SK-N-SH (cell line): Measurements from ENCODE around the gene UBR7. TPM values are rescaled to one million over a fixed set of nuclear protein-coding genes. Genes with fewer than 3 reads are reported as not detected.

Source experiments
- CTCF ChIA-PET: fragments of 300-600, 350-600 bp; formaldehyde crosslinking; extraction: SDS; loops from one replicate; lab custom pipeline; 2021; lab: Yijun Ruan, JAX
- POLR2A ChIA-PET: fragments of 350-600 bp; sonication (Branson Sonifier 250); formaldehyde crosslinking; extraction: SDS; loops from one replicate; lab custom pipeline; 2020; ENCODE audit warnings: antibody characterized with exemption, inconsistent platforms; lab: Yijun Ruan, JAX
- DNase-seq: peaks from one replicate; pipeline ENCODE4 v3.0.0; 2012
- H2AFZ ChIP-seq: fragments of 200-600 bp; sonication (generic); 2 replicates; pipeline ENCODE4 v1.8.1; 2016; ENCODE audit warnings: antibody characterized with exemption, mild to moderate bottlenecking, low read depth
- H3F3A ChIP-seq: fragments of 200-600 bp; sonication (generic); replicated peaks from 2 replicates; pipeline ENCODE3; 2016; ENCODE audit warnings: antibody characterized with exemption, mild to moderate bottlenecking; ENCODE audit not compliant: insufficient read depth
- H3K27ac ChIP-seq, 2 experiments: fragments of 200-500 bp in 1 of 2; fragments of 200-600 bp in 1 of 2; sonication (Bioruptor generic) in 1 of 2; sonication (generic), shearing (Covaris generic) in 1 of 2; 2 replicates each; pipeline versions ENCODE4 v1.5.1 to v1.6.1; 2014 to 2016; ENCODE audit warnings: low read depth in 2 of 2, inconsistent platforms in 1 of 2, low read length in 1 of 2, mild to moderate bottlenecking in 1 of 2, mixed read lengths in 1 of 2
- H3K27me3 ChIP-seq: fragments of 200-600 bp; sonication (generic), shearing (Covaris generic); 2 replicates; pipeline ENCODE4 v1.6.1; 2016; ENCODE audit warnings: mixed run types; ENCODE audit not compliant: insufficient read depth
- H3K36me3 ChIP-seq, 2 experiments: fragments of 200-500 bp in 1 of 2; fragments of 200-600 bp in 1 of 2; sonication (Bioruptor generic) in 1 of 2; sonication (generic) in 1 of 2; replicated peaks in 1 of 2; 2 replicates each; pipeline versions ENCODE3 to v1.5.1; 2014 to 2016; ENCODE audit warnings: low read length in 1 of 2, mild to moderate bottlenecking in 1 of 2; ENCODE audit not compliant: insufficient read depth in 2 of 2, control insufficient read depth in 1 of 2
- H3K4me1 ChIP-seq, 2 experiments: fragments of 200-500 bp in 1 of 2; fragments of 200-600 bp in 1 of 2; sonication (Bioruptor generic) in 1 of 2; sonication (generic), shearing (Covaris generic) in 1 of 2; 2 replicates each; pipeline versions ENCODE4 v1.5.1 to v1.6.1; 2014 to 2016; ENCODE audit warnings: low read depth in 1 of 2, low read length in 1 of 2, mixed run types in 1 of 2; ENCODE audit not compliant: insufficient read depth in 2 of 2, control insufficient read depth in 1 of 2
- H3K4me2 ChIP-seq: fragments of 200-600 bp; sonication (generic), shearing (Covaris generic); 2 replicates; pipeline ENCODE4 v1.6.1; 2017; ENCODE audit warnings: mixed run types
- H3K4me3 ChIP-seq, 2 experiments: fragments of 200-500 bp in 1 of 2; fragments of 200-600 bp in 1 of 2; sonication (Bioruptor generic) in 1 of 2; sonication (generic), shearing (Covaris generic) in 1 of 2; 2 replicates each; pipeline versions ENCODE4 v1.5.1 to v1.8.1; 2014 to 2016; ENCODE audit warnings: low read depth in 2 of 2, inconsistent platforms in 1 of 2, low read length in 1 of 2, mild to moderate bottlenecking in 1 of 2, mixed read lengths in 1 of 2, moderate library complexity in 1 of 2
- H3K79me2 ChIP-seq: fragments of 200-600 bp; sonication (generic); 2 replicates; pipeline ENCODE4 v1.8.1; 2017; ENCODE audit warnings: mild to moderate bottlenecking; ENCODE audit not compliant: insufficient read depth
- H3K9ac ChIP-seq: fragments of 200-600 bp; sonication (generic); 2 replicates; pipeline ENCODE4 v1.6.1; 2017; ENCODE audit warnings: mixed run types
- H3K9me2 ChIP-seq: fragments of 200-600 bp; sonication (generic); 2 replicates; pipeline ENCODE4 v1.6.1; 2017; ENCODE audit warnings: mixed run types
- H3K9me3 ChIP-seq: fragments of 200-600 bp; sonication (generic); 2 replicates; pipeline ENCODE4 v1.6.1; 2017; ENCODE audit warnings: mixed run types, mild to moderate bottlenecking, moderate library complexity
- H4K20me1 ChIP-seq: fragments of 200-600 bp; sonication (generic); 2 replicates; pipeline ENCODE4 v1.6.1; 2017; ENCODE audit warnings: mild to moderate bottlenecking, mixed run types; ENCODE audit not compliant: insufficient read depth
- CHD2 ChIP-seq: fragments of 150-350 bp; IDR thresholded peaks from 2 replicates; pipeline ENCODE4 v1.6.1; 2018; ENCODE audit warnings: low read length; ENCODE audit not compliant: partially characterized antibody
- CTCF ChIP-seq: fragments of 200-600 bp; sonication (generic); IDR thresholded peaks from 2 replicates; pipeline ENCODE4 v1.6.1; 2017; ENCODE audit warnings: antibody characterized with exemption, mild to moderate bottlenecking, moderate library complexity
- ELF1 ChIP-seq: IDR thresholded peaks from 2 replicates; pipeline ENCODE4 v1.4.0; 2012
- GABPA ChIP-seq: IDR thresholded peaks from 2 replicates; pipeline ENCODE4 v1.4.0; 2012; ENCODE audit warnings: low read depth, mild to moderate bottlenecking
- GATA2 ChIP-seq: sonication (generic); formaldehyde crosslinking; IDR thresholded peaks from 2 replicates; pipeline ENCODE4 v1.5.0; 2020; ENCODE audit warnings: mild to moderate bottlenecking, missing genetic modification reagents
- IRF3 ChIP-seq: fragments of 150-350 bp; IDR thresholded peaks from 2 replicates; pipeline ENCODE4 v1.6.1; 2016; ENCODE audit warnings: mild to moderate bottlenecking, low read depth, low read length
- JUND ChIP-seq: IDR thresholded peaks from 2 replicates; pipeline ENCODE4 v1.4.0; 2012
- MAX ChIP-seq: IDR thresholded peaks from 2 replicates; pipeline ENCODE4 v1.4.0; 2012; ENCODE audit warnings: low read depth
- MEF2A ChIP-seq: IDR thresholded peaks from 2 replicates; pipeline ENCODE4 v1.4.0; 2012; ENCODE audit warnings: low read depth, borderline replicate concordance
- MXI1 ChIP-seq: IDR thresholded peaks from 2 replicates; pipeline ENCODE4 v1.6.1; 2012; ENCODE audit warnings: mild to moderate bottlenecking, low read depth, low read length, improper control_type of control experiment
- NFIC ChIP-seq: IDR thresholded peaks from 2 replicates; pipeline ENCODE4 v1.4.0; 2012; ENCODE audit warnings: borderline replicate concordance
- NRF1 ChIP-seq: IDR thresholded peaks from 2 replicates; pipeline ENCODE4 v1.6.1; 2012; ENCODE audit warnings: low read depth, mild to moderate bottlenecking, low read length
- POLR2AphosphoS5 ChIP-seq: IDR thresholded peaks from 2 replicates; pipeline ENCODE4 v1.6.1; 2012; ENCODE audit warnings: low read depth, low read length
- RAD21 ChIP-seq: IDR thresholded peaks from 2 replicates; pipeline ENCODE4 v1.6.1; 2012; ENCODE audit warnings: mild to moderate bottlenecking, low read length
- RCOR1 ChIP-seq: fragments of 150-350 bp; IDR thresholded peaks from 2 replicates; pipeline ENCODE4 v1.6.1; 2017; ENCODE audit warnings: antibody characterized with exemption, low read length
- RFX5 ChIP-seq: IDR thresholded peaks from 2 replicates; pipeline ENCODE4 v1.6.1; 2012; ENCODE audit warnings: mild to moderate bottlenecking, improper control_type of control experiment, low read length
- RXRA ChIP-seq: IDR thresholded peaks from 2 replicates; pipeline ENCODE4 v1.4.0; 2012; ENCODE audit warnings: low read depth, mild to moderate bottlenecking, borderline replicate concordance
- SIN3A ChIP-seq: IDR thresholded peaks from 2 replicates; pipeline ENCODE4 v1.6.1; 2012; ENCODE audit warnings: low read depth, mild to moderate bottlenecking, low read length, moderate library complexity, borderline replicate concordance
- SMC3 ChIP-seq: IDR thresholded peaks from 2 replicates; pipeline ENCODE4 v1.6.1; 2012; ENCODE audit warnings: low read depth, low read length, improper control_type of control experiment
- TAF1 ChIP-seq: IDR thresholded peaks from 2 replicates; pipeline ENCODE4 v1.6.1; 2012; ENCODE audit warnings: low read depth, mild to moderate bottlenecking, low read length, moderate library complexity, borderline replicate concordance
- TCF12 ChIP-seq: IDR thresholded peaks from 2 replicates; pipeline ENCODE4 v1.4.0; 2012
- TEAD4 ChIP-seq: IDR thresholded peaks from 2 replicates; pipeline ENCODE4 v1.4.0; 2012; ENCODE audit warnings: mild to moderate bottlenecking, borderline replicate concordance; ENCODE audit not compliant: insufficient read depth
- USF1 ChIP-seq: IDR thresholded peaks from 2 replicates; pipeline ENCODE4 v1.4.0; 2012; ENCODE audit warnings: low read depth, borderline replicate concordance
- USF2 ChIP-seq: fragments of 150-350 bp; IDR thresholded peaks from 2 replicates; pipeline ENCODE4 v1.6.1; 2017; ENCODE audit warnings: antibody characterized with exemption, low read length, low read depth, borderline replicate concordance
- YY1 ChIP-seq: IDR thresholded peaks from 2 replicates; pipeline ENCODE4 v1.4.0; 2012; ENCODE audit warnings: low read depth, mild to moderate bottlenecking
- ZBTB33 ChIP-seq: IDR thresholded peaks from 2 replicates; pipeline ENCODE4 v1.4.0; 2012; ENCODE audit warnings: low read depth, borderline replicate concordance
- WGBS: methylation state at CpG from one replicate; pipeline ENCODE4 v1.1.6; 2017; ENCODE audit warnings: low lambda C conversion rate; 5-methylcytosine and 5-hydroxymethylcytosine counted together
- polyA plus RNA-seq, 3 experiments: library from polyadenylated mRNA; depleted of rRNA; stranded (reverse); fragments of >200 nt; gene quantifications; 2 replicates each; pipeline ENCODE4 v1.2.3, GENCODE V29; 2012

The UBR7 gene
- polyA plus RNA-seq, 1 of the 3 experiments (the other 2 are of a cell fraction): 28.2 TPM

- Histone ChIP-seq H3K27ac (peak within 1 kb of the TSS; percentile 92 to 94), H4K20me1 (peaks cover 4% of the 10 kb centered on the region; the same call in 1 of the 2 replicates), H3K36me3 (peaks cover 36 to 39% of the 10 kb centered on the region in 2 experiments), H3K27me3 (no peaks in the 10 kb centered on the region), H3F3A (peaks cover 4% of the 10 kb centered on the region), H3K79me2 (peaks cover 52% of the 10 kb centered on the region), H3K4me2 (peak within 1 kb of the TSS; percentile 95), H3K4me3 (peak within 1 kb of the TSS; percentile 94 to 99), H2AFZ (peak within 1 kb of the TSS; percentile 96), H3K4me1 (peaks cover 2 to 17% of the 10 kb centered on the region in 2 experiments; a peak in 2 of 4 replicates), H3K9ac (peak within 1 kb of the TSS; percentile 92), H3K9me2 (no peaks in the 10 kb centered on the region), H3K9me3 (no peaks in the 10 kb centered on the region)
- DNase-seq: peak; percentile 98
- ChIA-PET CTCF (interaction anchor here (0.7 to 1.7 kb wide), 10 partner anchors 10 to 436 kb away, joined by 3 to 7 read pairs (median 4); partner anchors contain the start of gene UBR7), POLR2A (interaction anchor here (0.6 to 1.6 kb wide), 12 partner anchors 22 to 478 kb away, joined by 3 to 19 read pairs (median 3); partner anchors contain the start of genes GON7, ITPK1 and UBR7)
- TF ChIP-seq TCF12 (0 out of 2 replicates have a peak, but pooled peaks have one; percentile 5), RFX5 (no peak), MAX (peak; percentile 49), RCOR1 (no peak), TEAD4 (no peak), GABPA (peak; percentile 80), RAD21 (no peak), POLR2AphosphoS5 (peak; percentile 71), USF1 (0 out of 2 replicates have a peak, but pooled peaks have one; percentile 5), NFIC (no peak), JUND (no peak), TAF1 (peak; percentile 61; the same call in 1 of the 2 replicates), RXRA (no peak), NRF1 (0 out of 2 replicates have a peak, but pooled peaks have one; percentile 24), YY1 (no peak), ELF1 (0 out of 2 replicates have a peak, but pooled peaks have one; percentile 50), SIN3A (peak; percentile 43; the same call in 1 of the 2 replicates), IRF3 (no peak), GATA2 (CRISPR knock-in tag) (0 out of 2 replicates have a peak, but pooled peaks have one; percentile 20), ZBTB33 (no peak), USF2 (no peak), CTCF (peak; percentile 31), SMC3 (no peak), CHD2 (peak; percentile 70), MXI1 (peak; percentile 67), MEF2A (no peak)
- 0% methylated on average over 9 of the region's 124 CpGs for WGBS
These were observed 22.4 kb upstream of the UBR7 start, which contains the start of the genes LYSET and MOAP1 for GRCh38 chr14:93184391-93185348. LYSET (plus strand) TSS chr14:93185317; CDS start chr14:93185406, 89 bp downstream. MOAP1 (minus strand) TSS chr14:93184897; CDS start chr14:93184242, 655 bp downstream.
